ENCODE results near the gene DBT.
"Not testable (repeated sequence)": the region's sequence is repeated elsewhere in the genome, so short reads cannot be mapped to it uniquely, and the experiment has no call there.

The DBT gene

GRCh38 chr1:100250264-100250663, 630 bp upstream of the DBT start:
- FAIRE-seq, result no peak

- no peak for FAIRE-seq
Measured at GRCh38 chr1:100249155-100249536, 488 bp downstream of the DBT start.

- no peak for FAIRE-seq
Measured at GRCh38 chr1:100246738-100247137, 2.9 kb downstream of the DBT start.

GRCh38 chr1:100240631-100241030, 9.0 kb downstream of the DBT start:
- FAIRE-seq, result no peak

GRCh38 chr1:100239961-100240360, 9.7 kb downstream of the DBT start:
- no peak for FAIRE-seq

- FAIRE-seq, result no peak
Measured at GRCh38 chr1:100237091-100237490, 12.5 kb downstream of the DBT start.

GRCh38 chr1:100234432-100234831, 15.2 kb downstream of the DBT start:
- FAIRE-seq, result no peak

- FAIRE-seq, result not testable (repeated sequence)
Measured at GRCh38 chr1:100233566-100233965, 16.1 kb downstream of the DBT start.

GRCh38 chr1:100232156-100232555, 17.5 kb downstream of the DBT start:
- FAIRE-seq, result no peak

GRCh38 chr1:100231721-100232120, 17.9 kb downstream of the DBT start:
- FAIRE-seq, result no peak

- no peak for FAIRE-seq
Measured at GRCh38 chr1:100230765-100231164, 18.9 kb downstream of the DBT start.

- no peak for FAIRE-seq
Measured at GRCh38 chr1:100229681-100230443, 19.8 kb downstream of the DBT start.

GRCh38 chr1:100222428-100222827, 27.2 kb downstream of the DBT start:
- FAIRE-seq, result no peak

GRCh38 chr1:100219883-100220282, 29.8 kb downstream of the DBT start:
- no peak for FAIRE-seq

GRCh38 chr1:100219457-100219856, 30.2 kb downstream of the DBT start:
- FAIRE-seq, result no peak

- no peak for FAIRE-seq
Measured at GRCh38 chr1:100217834-100218233, 31.8 kb downstream of the DBT start.

GRCh38 chr1:100215101-100215500, 34.5 kb downstream of the DBT start:
- no peak for FAIRE-seq

GRCh38 chr1:100213141-100213540, 36.5 kb downstream of the DBT start:
- no peak for FAIRE-seq

GRCh38 chr1:100206301-100206700, 43.3 kb downstream of the DBT start:
- FAIRE-seq, result no peak

GRCh38 chr1:100205593-100205992, 44.0 kb downstream of the DBT start:
- FAIRE-seq, result not testable (repeated sequence)

- not testable (repeated sequence) for FAIRE-seq
Measured at GRCh38 chr1:100205103-100205502, 44.5 kb downstream of the DBT start.

GRCh38 chr1:100202703-100203102, 46.9 kb downstream of the DBT start:
- not testable (repeated sequence) for FAIRE-seq

- not testable (repeated sequence) for FAIRE-seq
Measured at GRCh38 chr1:100200060-100200459, 49.6 kb downstream of the DBT start.

GRCh38 chr1:100198596-100198995, 51.0 kb downstream of the DBT start:
- no peak for FAIRE-seq

GRCh38 chr1:100188617-100189016, 61.0 kb downstream of the DBT start:
- FAIRE-seq, result no peak

Measured in colon (tissue), 2 donors.